NCI-H82 treated with DMSO at 0.1 percent for 48 hours (cell line): ENCODE data around the gene GLO1.

ENCODE experiments used
- DNase-seq: peaks from one replicate; lab custom pipeline; 2025; ENCODE audit not compliant: unreplicated experiment; lab: John Stamatoyannopoulos, UW

Gene GLO1

DNA sequence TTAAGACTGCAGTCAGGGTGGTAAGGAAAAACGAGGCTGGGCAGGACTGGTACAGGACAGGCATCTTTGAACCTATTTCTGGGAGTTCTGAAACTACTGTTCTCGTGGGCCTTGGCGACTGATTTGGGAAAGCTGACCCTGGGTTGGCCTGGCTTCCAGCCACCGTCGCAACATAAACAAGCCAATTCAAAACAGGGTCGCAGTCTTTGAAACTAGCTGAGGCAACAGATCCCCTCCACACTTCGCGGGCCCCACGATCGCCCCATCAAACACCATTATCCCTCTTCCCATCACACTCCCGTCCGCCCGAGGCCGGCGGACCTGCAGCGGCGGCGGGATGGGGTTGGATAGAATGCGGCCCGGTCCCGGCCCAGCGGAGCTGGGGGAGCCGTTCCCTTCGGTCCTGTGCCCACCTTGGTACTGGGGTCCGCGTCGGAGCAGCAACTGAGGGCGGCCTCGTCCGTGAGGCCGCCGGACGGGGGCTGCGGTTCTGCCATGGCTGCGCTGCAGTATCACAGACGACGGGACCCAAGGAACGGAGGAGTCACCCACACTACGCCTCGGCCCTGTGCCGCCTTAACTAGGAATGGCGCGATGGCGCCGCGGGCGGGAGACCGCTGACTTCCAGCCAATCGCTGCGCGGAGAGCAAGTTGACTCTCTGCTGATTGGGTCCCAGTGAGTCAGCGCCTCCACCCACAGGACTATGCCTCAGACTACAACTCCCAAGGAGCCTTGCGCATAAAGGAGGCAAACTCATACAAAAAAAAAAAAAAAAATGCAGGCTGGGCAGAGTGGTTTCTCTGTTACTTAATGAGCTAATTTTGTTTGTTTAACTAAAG lies at the start of gene GLO1:
TSS of gene GLO1 (minus strand) at position 588 of the 840 bp plus-strand sequence. CDS start at position 497, 91 bp downstream.
- peak; percentile 84 for DNase-seq

DNA sequence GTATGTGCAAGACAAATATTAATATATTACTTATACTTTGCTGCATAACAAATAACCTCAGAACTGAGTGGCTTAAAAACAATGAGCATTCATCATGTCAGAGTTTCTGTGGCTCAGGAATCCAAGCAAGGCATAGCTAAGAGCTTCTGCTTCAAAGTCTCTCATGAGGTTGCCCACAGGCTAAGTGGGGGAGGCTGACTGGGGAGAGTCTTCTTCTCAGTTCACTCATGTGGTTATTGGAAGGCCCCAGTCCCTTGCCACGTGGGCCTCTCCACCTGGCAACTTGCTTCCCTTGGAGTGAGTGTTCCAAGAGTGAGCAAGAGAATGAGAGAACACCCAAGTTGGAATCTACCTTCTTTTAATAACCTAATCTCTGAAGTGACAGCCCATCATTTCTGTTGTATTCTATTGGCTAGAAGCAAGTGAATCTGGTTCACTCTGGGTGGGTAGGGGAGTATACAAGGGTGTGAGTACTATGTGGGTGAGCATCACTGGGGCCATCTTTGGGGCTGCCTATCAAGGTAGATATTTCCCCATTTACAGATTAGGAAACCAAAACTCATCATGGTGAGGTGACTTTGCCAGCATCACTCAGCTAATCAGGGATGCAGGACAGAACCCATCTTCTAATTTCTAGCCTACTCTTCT lies 48.1 kb upstream of the GLO1 start:
- DNase-seq = no peak

DNA sequence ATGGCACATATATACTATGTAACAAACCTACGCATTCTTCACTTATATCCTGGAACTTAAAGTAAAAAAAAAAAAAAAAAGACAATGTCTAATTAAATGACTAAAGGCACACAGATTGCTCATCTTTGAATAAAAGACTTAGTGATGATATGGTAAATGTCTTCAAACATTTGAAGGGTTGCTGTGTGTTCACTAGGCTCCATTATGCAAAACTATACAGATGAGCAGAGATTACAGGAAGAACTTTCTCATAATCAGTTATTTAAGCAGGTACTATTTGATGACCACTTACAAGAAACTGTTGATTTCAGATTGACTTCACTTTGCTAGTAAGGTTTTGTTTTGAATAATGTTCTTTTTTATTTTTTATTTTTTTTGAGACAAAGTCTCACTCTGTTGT lies 46.5 kb upstream of the GLO1 start:
- no peak for DNase-seq

- no peak for DNase-seq
Observed at GRCh38 chr6:38739532-38739931, 36.6 kb upstream of the GLO1 start.

DNA sequence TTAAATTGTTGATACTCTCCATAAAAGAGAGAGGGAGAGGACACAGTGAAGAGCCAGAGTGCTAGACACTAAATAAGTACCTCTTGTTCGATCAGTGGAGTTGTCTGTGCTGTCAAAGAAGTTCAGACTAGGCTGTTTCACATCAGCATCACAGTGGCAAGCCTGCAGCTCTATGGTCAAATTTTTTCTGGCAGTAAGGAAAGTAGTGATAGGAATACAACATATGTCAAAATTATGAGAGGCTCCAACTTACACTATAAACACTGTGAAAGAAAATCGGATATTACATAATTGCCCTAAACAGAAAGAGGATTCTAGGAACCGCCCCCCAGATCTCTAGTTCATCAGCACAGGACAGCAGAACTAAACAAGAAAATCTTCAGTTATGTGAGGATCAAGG lies 35.3 kb upstream of the GLO1 start:
- DNase-seq = no peak

DNA sequence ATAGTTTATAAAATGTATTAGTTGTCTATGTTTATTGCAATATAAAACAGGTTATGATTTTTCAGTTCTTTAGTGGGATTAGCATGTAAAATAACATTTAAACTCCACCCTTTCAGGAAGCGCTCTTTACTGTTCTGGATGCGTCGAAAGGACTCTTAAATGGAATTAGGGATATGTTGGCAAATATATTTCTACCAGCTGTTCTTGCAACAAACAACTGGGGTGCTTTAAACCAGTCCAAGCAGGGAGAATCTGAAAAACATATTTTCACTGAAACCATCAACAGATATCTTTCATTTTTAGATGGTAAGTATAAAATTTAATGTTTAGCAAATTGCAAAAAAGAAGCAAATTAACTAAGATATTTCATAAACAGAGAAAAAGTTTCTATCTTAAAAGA lies 34.0 kb upstream of the GLO1 start:
- DNase-seq = no peak

DNA sequence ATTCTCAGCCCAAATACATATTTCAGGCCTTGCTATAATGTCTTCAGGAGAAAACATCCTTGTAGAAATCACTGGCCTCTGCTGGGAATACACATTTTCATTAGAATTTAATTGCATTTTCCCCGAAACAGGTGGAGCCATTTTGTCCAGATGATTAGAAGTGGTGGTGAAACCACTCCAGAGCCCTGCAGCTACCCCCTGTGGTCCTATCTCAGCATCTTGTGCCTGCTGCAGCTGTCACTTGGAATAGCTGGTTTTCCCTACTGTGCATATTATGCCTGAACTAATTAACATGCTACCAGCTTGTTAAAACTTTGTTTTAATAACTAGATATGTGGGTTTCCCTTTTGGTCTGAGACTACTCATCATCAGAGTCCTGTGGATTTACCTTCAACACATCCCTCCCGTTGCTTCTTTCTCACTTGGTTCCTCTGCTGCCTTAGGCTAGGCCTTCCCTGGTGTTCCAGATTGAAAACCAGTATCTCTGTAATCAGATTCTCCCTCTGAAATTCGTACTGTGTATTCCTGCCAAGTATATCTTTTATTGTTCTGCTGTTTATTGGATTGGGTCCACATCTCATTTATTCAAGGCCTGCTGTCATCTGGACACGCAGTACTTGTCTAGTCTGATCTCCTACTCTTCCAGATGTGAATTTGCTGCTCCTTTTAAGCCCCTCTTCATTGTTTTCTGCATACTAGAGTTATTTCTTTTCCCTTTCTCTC lies 27.4 kb upstream of the GLO1 start:
- DNase-seq = no peak

- DNase-seq = no peak
Observed at GRCh38 chr6:38728203-38728602, 25.3 kb upstream of the GLO1 start.

GRCh38 chr6:38725414-38726183 lies 22.7 kb upstream of the GLO1 start:
- DNase-seq = no peak

DNA sequence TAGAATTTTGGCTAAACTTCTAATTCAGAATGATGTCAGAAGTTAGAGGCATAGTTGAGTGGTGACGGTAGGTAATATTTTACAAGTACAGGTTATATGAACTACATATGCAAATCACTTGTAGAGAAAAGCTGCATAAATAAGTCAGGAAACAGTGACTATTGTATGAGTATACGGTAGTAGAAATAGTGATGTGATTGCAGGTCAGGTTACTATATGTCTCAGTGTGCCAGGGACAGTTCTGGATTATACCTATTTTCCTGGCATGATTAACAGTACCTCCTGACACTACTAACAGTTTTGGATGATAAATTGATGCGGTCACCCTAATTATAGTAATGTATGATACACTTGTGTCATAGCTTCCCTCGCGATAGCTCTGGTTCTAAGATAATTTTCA lies 21.4 kb upstream of the GLO1 start:
- no peak for DNase-seq

GRCh38 chr6:38723783-38724182 lies 20.8 kb upstream of the GLO1 start:
- no peak for DNase-seq

- DNase-seq = no peak
Observed at GRCh38 chr6:38722727-38723334, 19.9 kb upstream of the GLO1 start.

DNA sequence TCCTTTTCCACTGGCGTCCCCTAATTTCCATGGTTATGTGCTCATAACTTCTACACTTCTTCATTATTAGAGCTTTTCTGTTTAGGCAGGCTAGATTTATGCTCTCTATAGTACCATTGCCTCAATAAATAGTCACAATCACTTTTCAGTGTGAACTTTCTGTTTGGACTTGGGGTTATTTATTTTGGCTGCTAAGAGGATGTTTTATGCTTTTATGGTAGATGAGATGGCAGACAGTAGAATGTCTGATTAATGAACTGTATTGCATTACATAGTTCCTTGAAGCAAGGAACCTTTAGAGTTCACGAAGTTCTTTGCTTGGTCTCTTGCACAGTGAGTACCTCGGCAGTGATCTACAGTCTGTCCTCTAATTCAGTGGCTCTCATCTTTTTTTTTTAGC lies 19.1 kb upstream of the GLO1 start:
- no peak for DNase-seq

GRCh38 chr6:38720295-38720694 lies 17.4 kb upstream of the GLO1 start:
- peak; percentile 25 for DNase-seq

- DNase-seq = no peak
Observed at GRCh38 chr6:38719358-38719757, 16.4 kb upstream of the GLO1 start.

DNA sequence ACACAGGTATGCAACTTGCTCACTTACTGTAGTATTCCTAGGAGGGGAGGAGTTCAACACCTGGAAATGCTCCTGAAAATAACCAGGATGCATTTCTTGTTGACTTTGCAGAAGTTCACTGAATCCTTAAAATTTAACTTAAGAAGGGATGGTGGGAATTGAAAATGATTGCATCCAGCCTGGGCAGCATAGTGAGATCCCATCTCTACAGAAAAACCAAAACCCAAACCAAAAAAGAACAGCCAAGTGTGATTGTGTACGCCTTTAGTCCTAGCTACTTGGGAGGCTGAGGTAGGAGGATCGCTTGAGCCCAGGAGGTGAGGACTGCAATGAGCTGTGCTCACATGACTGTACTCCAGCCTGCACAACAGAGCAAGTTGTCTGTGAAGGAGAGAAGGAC lies 13.9 kb upstream of the GLO1 start:
- no peak for DNase-seq

DNA sequence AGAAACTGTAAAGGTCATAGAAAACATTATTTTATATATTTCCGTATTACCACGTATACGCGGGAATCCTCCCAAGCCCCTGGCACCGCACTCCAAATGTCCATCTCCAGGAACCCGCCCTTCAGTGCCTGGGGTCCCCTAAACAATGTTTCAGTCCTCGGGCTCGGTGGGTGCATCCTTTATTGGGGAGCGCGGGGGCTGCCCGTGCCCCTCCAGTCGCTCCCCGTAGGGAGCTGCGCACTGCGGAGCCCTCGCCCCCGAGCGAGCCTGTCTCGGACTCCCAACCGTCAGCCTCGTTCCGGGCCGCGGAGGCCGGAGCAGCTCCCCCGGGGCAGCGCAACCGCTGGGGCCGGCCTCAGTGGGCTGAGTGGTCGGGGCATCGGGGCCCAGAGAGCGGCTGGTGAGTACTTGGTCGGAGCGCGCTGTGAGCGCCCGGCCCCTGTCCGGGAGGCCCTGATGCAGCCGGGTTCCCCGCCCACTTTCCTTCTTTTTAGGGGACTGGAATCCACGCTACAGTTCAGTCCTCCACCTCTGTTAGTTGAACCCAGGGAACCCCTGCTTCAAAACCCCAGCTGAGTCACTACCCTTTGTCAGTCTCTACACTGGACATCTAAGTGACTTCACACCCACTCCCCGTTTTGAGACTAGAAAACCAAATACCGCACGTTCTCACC lies 12.2 kb upstream of the GLO1 start, which contains the start of gene DNAH8:
TSS of gene DNAH8 (plus strand) at position 296 of the 674 bp plus-strand sequence. CDS start 7,499 bp downstream, outside the sequence.
- no peak for DNase-seq

DNA sequence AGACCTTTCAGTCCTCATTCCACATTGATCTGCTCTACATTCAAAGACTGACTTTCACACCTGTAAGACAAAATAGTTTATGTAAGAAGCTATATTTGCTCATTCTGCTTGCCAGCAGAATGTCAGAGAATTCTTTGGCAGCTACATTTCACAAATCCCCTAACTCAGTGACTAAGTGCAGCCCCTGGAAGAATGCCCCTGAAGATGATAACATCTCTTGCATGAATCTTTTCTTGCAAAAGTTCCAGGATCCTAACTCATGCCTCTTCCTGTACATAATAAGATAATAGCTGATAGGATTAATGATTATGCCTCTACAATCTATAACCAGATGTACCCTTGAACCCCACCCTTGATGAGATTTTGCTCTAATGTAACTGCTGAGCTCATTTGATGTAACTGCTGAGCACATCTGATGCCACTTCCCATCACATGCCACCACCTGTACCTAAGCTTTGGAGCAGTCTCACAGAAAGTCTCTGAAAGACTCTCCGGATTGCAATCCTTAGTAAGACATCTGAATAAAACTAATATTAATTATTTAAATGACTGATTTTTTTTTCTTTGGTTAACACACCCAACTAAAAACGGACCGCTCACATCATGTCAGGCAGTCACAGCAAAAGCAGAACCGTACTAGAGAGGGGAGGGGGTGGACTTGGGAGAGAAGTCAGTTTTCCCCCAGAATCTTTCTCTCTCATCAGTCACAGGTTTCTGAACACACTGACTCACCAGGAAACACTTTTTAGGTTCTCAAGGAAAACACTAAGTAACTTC lies 11.5 kb upstream of the GLO1 start:
- DNase-seq = no peak

GRCh38 chr6:38713812-38714211 lies 10.9 kb upstream of the GLO1 start:
- DNase-seq = no peak
